HG02852 (cell line): ENCODE results near the gene CRYBA1.
"Not testable (repeated sequence)": the region's sequence is repeated elsewhere in the genome, so short reads cannot be mapped to it uniquely, and the experiment has no call there.

Source experiments
- ATAC-seq: cut with Tn5 transposase; IDR thresholded peaks from one replicate; pipeline ENCODE4 v1.9.1; 2021; ENCODE audit warnings: mild to moderate bottlenecking, moderate library complexity; ENCODE audit not compliant: unreplicated experiment

Gene CRYBA1, protein sequence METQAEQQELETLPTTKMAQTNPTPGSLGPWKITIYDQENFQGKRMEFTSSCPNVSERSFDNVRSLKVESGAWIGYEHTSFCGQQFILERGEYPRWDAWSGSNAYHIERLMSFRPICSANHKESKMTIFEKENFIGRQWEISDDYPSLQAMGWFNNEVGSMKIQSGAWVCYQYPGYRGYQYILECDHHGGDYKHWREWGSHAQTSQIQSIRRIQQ

DNA sequence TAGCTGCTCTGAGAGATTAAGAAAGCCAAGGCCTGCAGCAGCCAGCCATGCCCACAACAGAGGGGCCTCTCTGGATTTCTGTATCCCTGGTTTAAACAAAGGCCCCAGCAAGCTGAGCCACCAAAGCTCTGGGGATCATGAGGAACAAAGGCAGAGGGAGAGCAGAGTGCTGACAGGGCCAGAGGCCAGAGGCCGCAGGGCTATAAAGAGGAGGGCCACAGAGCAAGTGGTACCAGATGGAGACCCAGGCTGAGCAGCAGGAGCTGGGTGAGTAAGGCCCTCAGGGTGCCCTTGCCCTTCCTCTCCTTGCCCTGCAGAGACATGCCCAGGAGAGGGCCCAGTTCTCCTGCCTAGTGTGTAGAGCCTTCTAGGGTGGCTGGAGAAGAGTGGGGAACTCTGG lies at the start of gene CRYBA1:
Gene CRYBA1 (plus strand): TSS at position 232 of the 400 bp plus-strand sequence. CDS start 5 bp downstream, at position 237.
- ATAC-seq: no peak

DNA sequence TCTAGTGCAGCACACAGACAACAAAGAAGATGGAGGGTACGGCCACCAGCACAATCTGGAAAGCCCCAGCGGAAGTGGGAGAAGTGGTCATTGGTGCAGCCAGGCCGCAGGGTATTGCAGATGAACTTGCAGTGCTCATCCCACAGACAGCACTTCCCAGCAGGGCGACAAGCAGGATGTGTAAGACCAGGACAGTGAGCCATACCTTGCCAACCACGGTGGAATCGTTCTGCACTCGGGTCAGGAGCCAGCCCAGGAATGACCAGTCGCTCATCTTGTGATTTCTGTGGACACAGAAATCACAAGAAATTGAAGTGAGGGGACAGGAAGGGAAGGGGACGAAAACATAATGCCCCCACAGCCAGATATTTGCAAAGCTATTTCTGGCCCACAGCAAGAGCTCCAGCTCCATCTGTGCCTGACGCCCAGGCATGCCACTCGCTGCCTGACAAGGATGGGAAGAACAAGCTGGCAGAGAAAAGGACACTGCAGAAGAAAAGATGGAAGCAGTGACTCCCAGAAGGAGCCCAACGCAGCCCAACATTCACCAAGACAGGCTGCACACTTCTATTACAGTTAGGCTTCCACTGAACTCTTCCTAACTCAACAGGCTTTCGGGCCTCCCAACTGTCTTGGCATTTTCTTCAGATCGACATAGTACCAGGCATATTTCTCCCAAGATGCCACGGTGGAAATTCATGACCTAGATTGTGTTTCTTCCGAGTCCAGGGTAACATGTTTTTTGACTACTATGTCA lies 49.0 kb upstream of the CRYBA1 start:
- ATAC-seq: no peak

DNA sequence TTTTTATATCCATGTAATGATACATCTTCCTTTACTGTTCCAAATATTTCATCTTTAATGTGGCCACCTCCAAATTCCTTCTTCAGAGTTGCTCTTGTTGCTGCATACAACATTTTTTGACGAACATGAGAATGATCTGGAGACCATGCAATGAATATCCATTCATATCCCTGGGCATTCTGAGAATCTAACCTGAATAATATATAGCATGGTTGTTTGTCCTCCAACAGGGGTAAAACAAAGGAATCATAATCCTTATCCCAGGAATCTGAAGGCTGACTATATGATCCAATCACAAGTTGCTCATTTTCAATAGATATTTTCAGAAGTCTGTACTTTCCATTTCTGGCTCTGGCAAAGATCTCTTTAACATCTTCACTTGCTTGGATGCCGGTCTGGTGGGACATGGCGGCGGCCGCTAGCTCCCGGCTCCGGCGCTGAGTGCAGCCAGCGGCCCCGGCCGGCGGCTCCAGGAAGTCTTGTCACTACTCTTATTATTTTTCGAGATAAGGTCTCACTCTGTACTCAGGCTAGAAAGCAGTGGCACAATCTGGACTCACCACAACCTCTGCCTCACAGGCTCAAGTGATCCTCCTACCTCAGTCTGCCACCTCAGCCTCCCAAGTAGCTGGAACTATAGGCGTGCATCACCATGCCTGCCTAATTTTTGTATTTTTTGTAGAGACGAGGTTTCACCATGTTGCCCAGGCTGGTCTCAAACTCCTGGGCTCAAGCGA lies 42.4 kb upstream of the CRYBA1 start:
- ATAC-seq: not testable (repeated sequence)

DNA sequence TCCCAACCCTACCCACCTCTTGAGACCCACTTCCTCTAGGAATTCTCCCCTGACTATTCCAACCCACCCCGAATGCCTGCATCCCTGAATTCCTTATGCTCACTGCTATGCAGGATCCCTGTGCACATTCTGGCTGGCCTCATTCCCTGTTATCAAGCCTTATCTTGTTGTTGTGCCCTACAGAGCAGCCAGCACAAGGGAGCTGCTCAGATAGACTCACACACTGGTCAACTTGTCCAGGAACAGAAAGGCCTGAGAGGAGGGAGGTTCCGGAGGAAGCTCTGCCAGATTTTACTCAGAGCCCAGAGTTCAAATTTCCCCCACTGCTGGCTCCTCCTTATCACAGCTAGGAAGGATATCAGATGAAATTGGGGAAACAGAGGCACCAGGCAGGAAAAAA lies 41.6 kb upstream of the CRYBA1 start:
- ATAC-seq: no peak

DNA sequence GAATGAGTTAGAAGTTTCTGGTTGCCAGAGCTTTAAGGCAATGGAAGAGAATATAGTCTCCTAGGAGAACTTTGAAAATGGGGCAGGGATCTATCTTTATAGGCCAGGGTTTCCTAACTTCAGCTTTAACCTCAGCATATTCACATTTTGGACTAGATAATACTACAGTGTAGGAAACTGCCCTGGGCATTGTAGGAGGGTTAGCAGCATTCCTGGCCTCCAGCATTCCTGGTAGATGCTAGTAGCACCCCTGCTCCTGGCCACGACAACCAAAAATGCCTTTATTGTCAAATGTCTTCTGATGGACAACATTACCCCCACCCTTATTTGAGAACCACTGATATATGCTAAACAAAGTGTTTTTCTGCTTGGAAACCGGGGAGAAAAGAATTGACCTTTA lies 38.7 kb upstream of the CRYBA1 start:
- ATAC-seq: no peak

DNA sequence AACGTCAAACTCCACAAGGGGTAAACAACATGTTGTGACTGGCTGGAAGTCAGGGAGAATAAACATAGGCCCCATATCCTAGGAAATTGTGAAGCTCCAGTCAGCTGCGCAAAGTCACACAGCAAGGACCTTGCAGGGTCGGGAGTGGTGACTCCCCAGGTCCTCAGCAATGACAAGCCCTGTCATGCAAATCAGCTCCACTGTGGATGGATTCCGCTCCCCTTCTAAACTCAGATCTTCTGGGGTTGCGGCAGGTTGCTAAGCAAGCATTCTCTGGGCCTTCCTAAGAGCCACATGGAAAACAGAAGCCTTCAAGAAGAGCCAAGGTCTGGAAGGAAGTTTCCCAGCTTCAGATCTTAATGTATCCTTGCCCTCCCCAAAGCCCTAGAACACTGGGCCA lies 37.6 kb upstream of the CRYBA1 start:
- ATAC-seq: no peak

DNA sequence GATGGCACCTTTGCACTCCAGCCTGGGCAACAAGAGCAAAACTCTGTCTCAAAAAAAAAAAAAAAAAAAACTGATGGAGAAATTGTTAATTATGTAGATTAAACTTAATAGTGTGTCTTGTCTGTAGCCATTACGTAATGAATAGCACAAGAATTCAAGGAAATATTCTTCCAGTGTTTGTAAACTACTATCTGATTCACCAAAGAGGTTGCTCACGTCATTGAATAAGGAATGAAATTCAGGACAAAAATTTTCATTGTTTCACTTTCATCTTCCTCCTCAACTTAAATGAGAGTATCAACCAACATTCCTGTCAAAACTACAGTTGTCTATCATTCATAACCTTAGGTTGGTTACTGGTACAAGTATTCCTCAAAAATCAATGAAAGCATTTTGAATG lies 35.8 kb upstream of the CRYBA1 start:
- ATAC-seq: no peak

DNA sequence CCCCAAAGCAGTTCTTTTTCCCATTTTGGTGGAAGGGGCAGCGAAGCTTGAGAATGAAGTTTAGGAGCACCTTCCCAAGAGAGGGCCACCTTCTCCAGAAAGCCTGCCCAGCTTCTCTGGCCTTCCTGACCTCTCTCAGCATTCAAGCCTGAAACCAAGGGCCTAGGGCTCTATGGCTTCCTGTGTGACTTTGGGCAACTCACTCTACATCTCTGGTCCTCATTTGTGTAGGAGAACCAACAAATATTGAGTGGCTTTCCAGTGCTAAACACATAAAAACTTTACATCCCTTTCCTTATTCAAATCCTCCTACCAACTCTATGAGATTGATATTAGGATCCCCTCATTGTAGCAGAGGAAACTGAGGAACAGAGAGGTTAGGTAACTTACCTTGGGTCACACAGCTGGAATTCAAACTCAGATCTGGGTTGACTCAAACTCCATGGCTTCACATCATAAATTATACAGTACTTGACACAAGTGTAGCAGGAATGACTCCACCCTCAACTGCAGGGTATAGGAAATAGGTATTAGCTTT lies 34.5 kb upstream of the CRYBA1 start:
- ATAC-seq: no peak

DNA sequence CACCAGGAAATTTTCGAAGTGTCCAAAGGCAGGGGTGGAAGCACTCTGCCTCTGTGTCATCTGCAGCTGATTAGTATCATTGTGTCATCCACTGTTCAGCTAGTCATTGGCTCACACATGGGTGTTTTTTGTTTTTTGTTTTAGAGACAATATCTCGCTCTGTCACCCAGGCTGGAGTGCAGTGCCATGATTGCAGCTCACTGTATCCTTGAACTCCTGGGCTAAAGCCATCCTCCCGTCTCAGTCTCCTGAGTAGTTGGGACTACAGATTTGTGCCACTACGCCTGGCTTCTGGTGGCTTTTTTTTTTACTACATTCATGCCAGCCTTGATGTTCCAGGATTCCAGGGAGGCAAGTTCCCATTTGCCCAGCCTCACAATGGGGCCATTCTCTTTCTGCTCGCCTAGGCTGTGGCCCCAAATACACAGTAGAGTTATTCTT lies 34.0 kb upstream of the CRYBA1 start:
- no peak for ATAC-seq

DNA sequence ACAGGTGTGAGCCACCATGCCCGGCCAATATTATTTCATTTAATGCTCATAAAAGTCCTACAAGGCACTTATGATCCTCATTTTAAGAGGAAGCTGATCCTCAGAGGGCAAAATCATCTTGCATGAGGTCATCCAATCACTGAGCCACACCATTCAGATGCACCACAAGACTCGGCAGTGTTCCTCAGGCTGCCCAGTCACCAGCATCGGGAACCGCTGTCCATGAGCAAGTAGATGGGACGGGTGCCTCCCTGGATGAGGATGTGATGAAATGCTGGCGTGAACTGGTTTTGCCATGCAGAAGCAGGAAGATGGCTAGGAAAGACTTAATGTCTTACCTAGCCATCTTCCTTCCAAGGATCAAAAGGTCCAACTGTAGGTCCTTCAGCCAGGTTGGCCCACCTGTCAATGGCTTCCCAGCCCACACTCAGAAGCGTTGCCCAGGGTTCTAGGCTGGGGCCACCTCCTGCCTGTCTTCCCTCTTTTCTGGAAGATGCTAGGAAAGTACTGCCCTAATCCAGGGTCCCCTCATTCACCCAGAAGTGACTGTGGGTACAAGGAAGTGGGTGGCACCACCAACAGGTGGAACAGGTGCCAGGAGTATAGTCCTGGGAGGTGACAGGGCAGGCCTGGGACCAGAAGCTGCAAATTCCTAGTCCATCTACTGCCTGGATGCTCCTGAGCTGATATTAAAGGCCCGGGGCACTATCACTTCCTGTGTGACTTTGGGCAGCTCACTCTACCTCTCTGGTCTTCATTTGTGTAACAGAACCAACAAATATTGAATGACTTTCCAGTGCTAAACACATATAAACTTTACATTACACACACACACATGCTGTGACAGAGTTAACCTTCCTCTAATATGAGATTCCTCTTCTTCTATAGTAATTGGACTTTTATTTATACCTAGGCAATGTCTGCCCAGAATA lies 32.2 kb upstream of the CRYBA1 start:
- no peak for ATAC-seq

DNA sequence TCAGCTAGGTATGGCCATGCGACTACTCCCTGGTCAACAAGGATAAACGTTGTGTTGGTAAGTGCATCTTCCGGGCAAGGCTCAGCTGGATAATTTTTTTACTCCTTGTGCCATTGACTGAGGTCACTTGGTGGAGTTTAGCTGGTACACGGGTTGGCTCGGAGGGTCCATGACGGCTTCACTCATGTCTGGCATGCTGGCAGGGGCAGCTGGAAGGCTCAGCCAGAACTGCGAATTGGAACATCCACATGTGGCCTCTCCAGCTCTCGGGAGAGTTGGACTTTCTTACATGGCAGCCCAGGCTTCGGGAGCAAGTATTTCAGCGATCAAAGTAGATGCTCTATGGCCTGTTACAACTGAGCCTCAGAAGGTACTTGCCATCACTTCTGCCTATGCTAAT lies 31.5 kb upstream of the CRYBA1 start:
- ATAC-seq: no peak

DNA sequence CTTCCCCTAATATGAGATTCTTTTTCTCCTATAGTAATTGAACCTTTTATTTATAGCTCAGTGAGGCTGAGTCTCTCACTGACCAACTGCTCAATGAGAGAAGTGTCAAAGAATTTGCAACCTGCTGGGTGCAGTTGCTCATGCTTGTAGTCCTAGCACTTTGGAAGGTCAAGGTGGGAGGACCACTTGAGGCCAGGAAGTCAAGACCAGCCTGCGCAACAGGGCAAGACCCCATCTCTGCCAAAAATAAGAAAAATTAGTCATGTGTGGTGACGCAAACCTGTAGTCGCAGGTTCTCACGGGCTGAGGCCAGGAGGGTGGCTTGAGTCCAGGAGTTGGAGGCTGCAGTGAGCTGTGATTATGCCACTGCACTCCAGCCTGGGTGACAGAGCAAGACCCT lies 30.9 kb upstream of the CRYBA1 start:
- ATAC-seq: no peak

DNA sequence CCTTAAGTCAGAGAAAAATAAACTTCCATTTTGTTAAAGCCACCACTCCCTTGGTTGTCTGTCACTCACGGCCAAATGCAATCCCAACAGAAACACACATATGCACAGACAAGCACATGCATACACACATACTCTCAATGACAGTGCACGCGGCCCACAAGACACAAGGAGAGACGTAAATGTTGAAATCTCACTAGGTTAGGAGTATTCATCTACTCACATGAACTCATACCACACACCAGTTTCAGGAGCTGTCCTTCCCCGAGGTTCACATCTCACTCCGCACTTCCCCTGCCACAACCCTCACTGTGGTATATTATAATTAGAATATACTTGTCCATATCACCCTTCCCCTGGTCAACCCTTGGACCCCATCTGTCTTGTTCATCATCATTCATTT lies 30.5 kb upstream of the CRYBA1 start:
- ATAC-seq: no peak

DNA sequence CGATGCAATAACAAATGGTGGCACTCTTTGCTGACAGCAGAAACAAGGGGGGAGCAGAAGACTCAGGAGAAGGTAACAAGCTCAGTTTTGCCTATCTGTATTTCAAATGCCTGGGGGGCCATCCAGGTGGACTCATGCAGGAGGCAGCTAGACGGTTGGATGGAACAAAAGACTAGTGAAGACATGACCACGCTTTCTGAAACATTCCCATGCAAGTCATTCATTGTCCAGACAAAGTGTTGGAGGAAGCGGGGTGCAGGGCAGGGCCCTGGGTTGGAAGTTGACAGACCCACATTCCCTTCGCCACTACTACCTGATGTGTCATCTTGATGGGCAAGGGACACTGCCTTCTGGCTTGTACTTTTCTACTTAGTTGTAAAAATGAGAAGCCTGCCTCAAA lies 29.8 kb upstream of the CRYBA1 start:
- ATAC-seq: no peak

DNA sequence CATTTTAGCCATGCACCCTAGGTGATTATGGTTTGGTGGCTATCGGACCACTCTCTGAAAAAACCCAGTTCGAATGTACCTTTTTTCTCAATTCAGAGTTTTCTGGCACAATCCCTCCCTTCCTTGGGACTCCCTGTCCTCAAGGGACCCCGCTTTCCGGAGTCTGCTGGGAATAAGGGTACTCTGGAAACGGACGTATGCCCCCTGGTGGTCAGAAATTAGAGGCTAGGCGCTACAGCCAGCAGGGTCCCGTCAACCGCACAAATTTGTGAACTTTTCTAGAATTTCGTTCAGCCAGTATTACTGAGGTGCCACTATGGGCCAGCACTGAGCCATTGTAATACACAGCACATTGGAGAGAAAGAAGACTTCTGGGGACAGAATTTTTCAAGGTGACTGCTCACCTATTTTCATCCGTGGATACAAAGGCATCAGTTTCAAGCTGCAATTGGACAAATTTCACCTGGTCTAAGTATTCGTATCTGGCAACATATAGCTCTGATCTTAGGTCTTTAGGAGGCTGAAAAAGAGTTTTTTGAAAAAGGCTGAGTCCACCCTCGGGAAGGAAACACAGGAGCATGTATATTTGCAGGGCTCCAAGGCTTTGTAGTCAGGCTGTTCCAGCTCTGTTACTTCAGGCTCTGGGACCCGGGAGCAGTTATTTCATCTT lies 27.1 kb upstream of the CRYBA1 start:
- ATAC-seq: no peak

DNA sequence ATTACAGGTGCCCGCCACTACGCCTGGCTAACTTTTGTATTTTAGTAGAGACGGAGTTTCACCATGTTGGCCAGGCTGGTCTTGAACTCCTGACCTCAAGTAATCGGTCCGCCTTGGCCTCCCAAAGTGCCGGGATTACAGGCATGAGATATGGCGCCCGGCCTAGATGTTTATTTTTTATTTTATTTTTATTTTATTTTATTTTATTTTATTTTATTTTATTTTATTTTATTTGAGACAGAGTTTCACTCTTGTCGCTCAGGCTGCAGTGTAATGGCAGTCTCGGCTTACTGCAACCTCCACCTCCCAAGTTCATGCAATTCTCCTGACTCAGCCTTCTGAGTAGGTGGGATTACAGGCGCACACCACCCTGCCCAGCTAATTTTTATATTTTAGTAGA lies 25.3 kb upstream of the CRYBA1 start:
- ATAC-seq: not testable (repeated sequence)

DNA sequence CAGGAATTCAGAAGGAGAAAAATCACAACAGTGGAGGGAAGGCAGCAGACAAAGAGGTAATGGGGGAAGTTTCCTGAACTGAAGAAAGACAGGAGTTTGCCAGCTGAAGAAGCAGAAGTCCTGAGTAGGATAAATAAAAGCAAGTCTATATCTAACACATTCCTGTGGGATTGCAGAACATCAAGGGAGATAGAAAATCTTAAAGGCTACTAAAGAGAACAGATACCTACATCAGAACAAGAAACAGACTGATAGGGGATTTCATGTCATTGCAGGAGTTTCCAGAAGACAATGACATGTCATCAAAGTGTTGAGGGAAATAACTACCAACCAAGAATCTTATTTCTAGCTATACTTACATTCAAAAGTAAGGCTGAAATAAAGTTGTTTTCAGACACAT lies 21.3 kb upstream of the CRYBA1 start:
- ATAC-seq: no peak

DNA sequence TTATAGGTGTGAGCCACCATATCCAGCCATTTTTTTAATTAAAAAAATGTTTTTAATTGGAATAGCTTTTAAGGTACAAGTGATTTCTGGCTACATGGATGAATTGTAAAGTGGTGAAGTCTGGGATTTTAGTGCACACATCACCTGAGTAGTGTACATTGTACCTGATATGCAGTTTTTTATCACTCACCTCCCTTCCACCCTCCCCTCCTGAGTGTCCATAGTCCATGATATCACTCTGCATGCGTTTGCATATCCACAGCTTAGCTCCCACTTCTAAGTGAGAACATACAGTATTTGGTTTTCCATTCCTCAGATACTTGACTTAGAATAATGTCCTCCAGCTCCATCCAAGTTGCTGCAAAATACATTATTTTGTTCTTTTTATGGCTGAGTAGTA lies 13.4 kb upstream of the CRYBA1 start:
- ATAC-seq: no peak

DNA sequence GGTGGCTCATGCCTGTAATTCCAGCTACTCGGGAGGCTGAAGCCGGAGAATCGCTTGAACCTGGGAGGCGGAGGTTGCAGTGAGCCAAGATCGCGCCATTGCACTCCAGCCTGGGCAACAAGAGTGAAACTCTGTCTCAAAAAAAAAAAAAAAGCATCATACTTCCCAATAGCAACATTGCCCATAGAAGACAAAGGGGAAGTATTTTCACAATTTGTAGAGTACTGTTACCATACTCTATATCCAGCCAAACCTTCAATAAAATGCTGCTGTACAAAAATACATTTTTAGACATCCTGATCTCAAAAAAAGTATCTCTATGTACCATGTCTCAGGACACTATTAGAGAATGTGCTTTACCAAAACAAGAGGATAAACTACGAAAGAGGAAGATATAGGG lies 11.7 kb upstream of the CRYBA1 start:
- not testable (repeated sequence) for ATAC-seq

DNA sequence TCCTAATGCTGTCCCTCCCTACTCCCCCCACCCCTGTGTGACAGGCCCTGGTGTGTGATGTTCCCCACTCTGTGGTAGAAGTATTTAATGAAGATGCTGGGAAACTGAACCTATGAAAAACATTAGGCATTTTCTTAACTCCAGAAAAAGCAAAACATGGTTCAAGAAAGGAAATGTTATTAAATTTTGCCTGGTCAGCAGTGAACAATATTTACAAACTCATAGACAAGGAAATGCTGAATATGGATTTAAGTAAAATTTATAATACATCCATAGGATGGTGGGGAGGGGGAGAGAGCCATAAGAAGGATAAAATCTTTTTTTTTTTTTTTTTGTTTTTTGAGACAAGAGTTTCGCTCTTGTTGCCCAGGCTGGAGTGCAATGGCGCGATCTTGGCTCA lies 10.8 kb upstream of the CRYBA1 start:
- ATAC-seq: no peak
